ENCODE results near the gene PHPT1.

DNA sequence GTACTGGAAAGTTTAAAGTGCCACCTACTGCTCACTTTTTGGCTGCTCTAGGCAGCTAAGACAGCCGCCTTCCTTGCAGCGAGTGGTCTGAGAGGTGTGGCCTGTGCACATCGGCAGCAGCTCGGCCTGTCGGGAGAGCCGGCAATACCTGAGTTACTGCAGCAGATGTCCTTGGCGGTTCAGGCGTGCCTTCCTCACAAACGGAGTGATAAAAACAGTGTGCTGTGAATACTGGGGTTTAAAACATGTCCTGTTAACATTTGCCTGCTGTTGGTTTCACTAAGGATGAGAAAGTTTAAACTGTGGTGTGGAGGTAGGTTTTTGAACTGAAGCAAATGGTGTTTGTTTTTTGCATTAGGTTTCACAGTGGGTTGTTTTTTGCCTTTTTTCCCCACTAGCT is 50.0 kb downstream of the PHPT1 start:
- TF ChIP-seq FOXK2 (IDR thresholded peaks at IDR 0.05) (no peak), SP1 (IDR thresholded peaks at IDR 0.05) (no peak), CTBP1 (IDR thresholded peaks at IDR 0.05; ENCODE audit: borderline replicate concordance) (no peak)
